Uterus (tissue), 4 donors: ENCODE data around the gene TBCA. TPM values are rescaled to one million over a fixed set of nuclear protein-coding genes. Genes with fewer than 3 reads are reported as not detected.

Source experiments
- DNase-seq, 2 donors: peaks; one replicate each; pipeline ENCODE4 v3.0.0-alpha.2; 2019 to 2020
- H3K27ac ChIP-seq, 2 donors: fragments of 200-600 bp; sonication (generic); 1 replicate in 1 of 2; 2 replicates in 1 of 2; pipeline ENCODE4 v1.5.1; 2016 to 2018
- H3K27me3 ChIP-seq, 2 donors: fragments of 200-600 bp; sonication (generic); one replicate each; pipeline ENCODE4 v1.5.1; 2018 to 2019; ENCODE audit warnings: control low read depth in 1 of 2
- H3K36me3 ChIP-seq, 2 donors: fragments of 200-600 bp; sonication (generic); one replicate each; pipeline ENCODE4 v1.5.1; 2019; ENCODE audit warnings: control low read depth in 1 of 2
- H3K4me1 ChIP-seq, 2 donors: fragments of 200-600 bp; sonication (generic); one replicate each; pipeline ENCODE4 v1.5.1; 2018 to 2019; ENCODE audit warnings: control low read depth in 1 of 2
- H3K4me3 ChIP-seq, 2 donors: fragments of 200-600 bp; sonication (generic); 1 replicate in 1 of 2; 2 replicates in 1 of 2; pipeline ENCODE4 v1.5.1; 2018 to 2019; ENCODE audit warnings: mild to moderate bottlenecking in 1 of 2
- H3K9me3 ChIP-seq, 2 donors: fragments of 200-600 bp; sonication (generic); one replicate each; pipeline ENCODE4 v1.5.1; 2019; ENCODE audit warnings: control low read depth in 1 of 2
- CTCF ChIP-seq, 4 experiments: fragments of 200-600 bp in 2 of 4; fragments of 450-650 bp in 2 of 4; sonication (generic) in 2 of 4; IDR thresholded peaks; one replicate each; pipeline ENCODE4 v1.5.1; 2016 to 2019; ENCODE audit warnings: antibody characterized with exemption in 4 of 4, mild to moderate bottlenecking in 2 of 4, moderate library complexity in 1 of 4
- POLR2A ChIP-seq, 2 donors: fragments of 450-650 bp; IDR thresholded peaks; one replicate each; pipeline ENCODE4 v1.6.1; 2016; ENCODE audit warnings: antibody characterized with exemption in 2 of 2, mild to moderate bottlenecking in 1 of 2, moderate library complexity in 1 of 2
- intact Hi-C: fragments of 100-400 bp; cut with DNase I; formaldehyde crosslinking; loops from one replicate; pipeline ENCODE4 v1.15.1; 2023; ENCODE audit warnings: low total_unique reads
- total RNA-seq, 4 donors: library from RNA; depleted of rRNA in 3 of 4; stranded (reverse); fragments of >200 nt in 3 of 4; gene quantifications; one replicate each; pipeline versions ENCODE4 v1.1.0 to v1.2.4, GENCODE V29; 2014 to 2023
- donor health status: DM: yes; HTN: yes; CAD: no.

Gene TBCA
- total RNA-seq, 4 donors from 2014 or later: 64.6 to 178 (median 158) TPM

- no peak overlapping the region for H3K4me3 ChIP-seq
- TF ChIP-seq CTCF (IDR thresholded peaks at IDR 0.05) (no peak), POLR2A (IDR thresholded peaks at IDR 0.05) (no peak)
- H3K27me3 ChIP-seq: no peaks in the 10 kb centered on the region
- DNase-seq: no peak
- intact Hi-C loops: no loop called here
- no peaks in the 10 kb centered on the region for H3K36me3 ChIP-seq
- no peak overlapping the region for H3K27ac ChIP-seq
- H3K4me1 ChIP-seq: no peaks in the 10 kb centered on the region
- peaks cover 0 to 4% of the 10 kb centered on the region in 2 donors for H3K9me3 ChIP-seq
Measured at GRCh38 chr5:77698920-77699319, 77.2 kb downstream of the TBCA start.

- Histone ChIP-seq H3K36me3 (no peaks in the 10 kb centered on the region), H3K9me3 (peaks cover 0 to 4% of the 10 kb centered on the region in 2 donors), H3K27ac (no peak overlapping the region), H3K4me1 (no peaks in the 10 kb centered on the region), H3K4me3 (no peak overlapping the region), H3K27me3 (no peaks in the 10 kb centered on the region)
- DNase-seq: no peak
- TF ChIP-seq CTCF (IDR thresholded peaks at IDR 0.05): no peak
- TF ChIP-seq POLR2A (IDR thresholded peaks at IDR 0.05): no peak
- intact Hi-C loops: no loop called here
Measured at GRCh38 chr5:77697692-77698091, 78.4 kb downstream of the TBCA start.

- H3K9me3 ChIP-seq: peaks cover 0 to 4% of the 10 kb centered on the region in 2 donors
- no peaks in the 10 kb centered on the region for H3K4me1 ChIP-seq
- TF ChIP-seq CTCF (IDR thresholded peaks at IDR 0.05): no peak
- no peak for TF ChIP-seq POLR2A (IDR thresholded peaks at IDR 0.05)
- no peak overlapping the region for H3K27ac ChIP-seq
- no peaks in the 10 kb centered on the region for H3K36me3 ChIP-seq
- intact Hi-C loops: no loop called here
- H3K27me3 ChIP-seq: no peaks in the 10 kb centered on the region
- H3K4me3 ChIP-seq: no peak overlapping the region
- DNase-seq: no peak
Measured at GRCh38 chr5:77696120-77696519, 80.0 kb downstream of the TBCA start.

GRCh38 chr5:77693913-77694312, 82.2 kb downstream of the TBCA start:
- no peaks in the 10 kb centered on the region for H3K27me3 ChIP-seq
- no peak overlapping the region for H3K27ac ChIP-seq
- no peak for DNase-seq
- peaks cover 0 to 4% of the 10 kb centered on the region in 2 donors for H3K9me3 ChIP-seq
- H3K4me1 ChIP-seq: no peaks in the 10 kb centered on the region
- intact Hi-C loops: no loop called here
- no peaks in the 10 kb centered on the region for H3K36me3 ChIP-seq
- TF ChIP-seq POLR2A (IDR thresholded peaks at IDR 0.05) (no peak), CTCF (IDR thresholded peaks at IDR 0.05) (no peak)
- no peak overlapping the region for H3K4me3 ChIP-seq

- DNase-seq: no peak
- no peak for TF ChIP-seq POLR2A (IDR thresholded peaks at IDR 0.05)
- no peak for TF ChIP-seq CTCF (IDR thresholded peaks at IDR 0.05)
- intact Hi-C loops: no loop called here
Measured at GRCh38 chr5:77683171-77683732, 92.9 kb downstream of the TBCA start.

More at GRCh38 chr5:77683171-77683732, 92.9 kb downstream of the TBCA start:
- Histone ChIP-seq H3K27me3 (no peaks in the 10 kb centered on the region), H3K4me1 (no peaks in the 10 kb centered on the region), H3K27ac (no peak overlapping the region), H3K36me3 (no peaks in the 10 kb centered on the region), H3K9me3 (no peaks in the 10 kb centered on the region), H3K4me3 (no peak overlapping the region)
